B cell (primary cell): ENCODE measurements around the gene SEPTIN5. TPM values are rescaled to one million over a fixed set of nuclear protein-coding genes. Genes with fewer than 3 reads are reported as not detected.

ENCODE experiments used
- ATAC-seq: fragments of 200-7000 bp; cut with Tn5 transposase; one replicate; pipeline ENCODE4 v1.10.0; 2021; ENCODE audit warnings: low read depth, mild to moderate bottlenecking, moderate number of reproducible peaks, moderate library complexity
- CTCF ChIA-PET: fragments of 350-600 bp; sonication (Branson Sonifier 250); formaldehyde crosslinking; loops from one replicate; lab custom pipeline; 2021; ENCODE audit warnings: antibody characterized with exemption, inconsistent platforms; lab: Charles Lee
- POLR2A ChIA-PET: fragments of 350-600 bp; sonication (Branson Sonifier 250); formaldehyde crosslinking; loops from one replicate; lab custom pipeline; 2021; ENCODE audit warnings: antibody characterized with exemption; lab: Charles Lee
- DNase-seq: peaks from one replicate; pipeline ENCODE4 v3.0.0; 2013
- H2AFZ ChIP-seq: 2 replicates; pipeline ENCODE4 v1.6.1; 2012; ENCODE audit warnings: mild to moderate bottlenecking, low read depth, low read length; ENCODE audit not compliant: insufficient read depth, poor library complexity, severe bottlenecking
- H3K27ac ChIP-seq, 2 donors: 1 replicate in 1 of 2; 2 replicates in 1 of 2; pipeline ENCODE4 v1.5.1; 2012 to 2013; ENCODE audit warnings: low read length in 2 of 2, mild to moderate bottlenecking in 2 of 2, moderate library complexity in 1 of 2
- H3K27me3 ChIP-seq, 4 experiments: fragments of 200-600 bp in 1 of 4; sonication (generic) in 1 of 4; replicated peaks in 1 of 4; 1 replicate in 2 of 4; 2 replicates in 2 of 4; pipeline versions ENCODE4 v1.6.1 to v1.7.0; 2013 to 2016; ENCODE audit warnings: low read length in 3 of 4, mild to moderate bottlenecking in 2 of 4, mixed read lengths in 1 of 4, moderate library complexity in 1 of 4; ENCODE audit not compliant: insufficient read depth in 4 of 4, control insufficient read depth in 3 of 4; ENCODE audit errors: control extremely low read depth in 1 of 4
- H3K36me3 ChIP-seq, 2 experiments: replicated peaks in 1 of 2; 1 replicate in 1 of 2; 2 replicates in 1 of 2; pipeline versions ENCODE4 v1.6.1 to v1.7.1; 2013; ENCODE audit warnings: low read length in 1 of 2; ENCODE audit not compliant: insufficient read depth in 2 of 2, control insufficient read depth in 1 of 2; ENCODE audit errors: control extremely low read depth in 1 of 2, extremely low read depth in 1 of 2
- H3K4me1 ChIP-seq, 2 donors: fragments of 200-600 bp in 1 of 2; sonication (generic) in 1 of 2; 1 replicate in 1 of 2; 2 replicates in 1 of 2; pipeline versions ENCODE4 v1.5.1 to v1.6.1; 2013 to 2017; ENCODE audit warnings: low read length in 2 of 2; ENCODE audit not compliant: control insufficient read depth in 2 of 2, insufficient read depth in 2 of 2
- H3K4me2 ChIP-seq: replicated peaks from 2 replicates; pipeline ENCODE3; 2012; ENCODE audit warnings: mild to moderate bottlenecking, low read depth, low read length; ENCODE audit not compliant: poor library complexity, severe bottlenecking
- H3K4me3 ChIP-seq, 5 experiments: fragments of 200-600 bp in 1 of 5; sonication (generic) in 1 of 5; 1 replicate in 3 of 5; 2 replicates in 2 of 5; pipeline versions ENCODE4 v1.5.1 to v1.7.0; 2011 to 2016; ENCODE audit warnings: low read length in 4 of 5, mild to moderate bottlenecking in 4 of 5, low read depth in 2 of 5, control low read depth in 1 of 5, moderate library complexity in 1 of 5; ENCODE audit not compliant: insufficient read depth in 1 of 5; ENCODE audit errors: control extremely low read depth in 1 of 5, extremely low read depth in 1 of 5
- H3K79me2 ChIP-seq: fragments of 200-600 bp; sonication (generic); one replicate; pipeline ENCODE4 v1.6.0; 2016; ENCODE audit warnings: low read length; ENCODE audit not compliant: control insufficient read depth, insufficient read depth
- H3K9ac ChIP-seq: fragments of 200-600 bp; sonication (generic); 2 replicates; pipeline ENCODE4 v1.6.1; 2017; ENCODE audit warnings: mild to moderate bottlenecking, low read length, moderate library complexity
- H3K9me3 ChIP-seq, 3 donors: one replicate each; pipeline versions ENCODE4 v1.6.1 to v1.7.1; 2013; ENCODE audit warnings: low read length in 2 of 3; ENCODE audit not compliant: control insufficient read depth in 2 of 3, insufficient read depth in 1 of 3; ENCODE audit errors: control extremely low read depth in 1 of 3
- H4K20me1 ChIP-seq: 2 replicates; pipeline ENCODE4 v1.6.0; 2012; ENCODE audit warnings: mild to moderate bottlenecking, low read length; ENCODE audit not compliant: insufficient read depth, control insufficient read depth, poor library complexity, severe bottlenecking
- H3K27ac Mint-ChIP-seq: one replicate; pipeline ENCODE4 v1.8.0; 2021; ENCODE audit warnings: mixed read lengths
- H3K27me3 Mint-ChIP-seq: one replicate; pipeline ENCODE4 v1.8.0; 2021; ENCODE audit warnings: mixed read lengths
- H3K4me1 Mint-ChIP-seq: one replicate; pipeline ENCODE4 v1.8.0; 2021; ENCODE audit warnings: mixed read lengths
- H3K4me3 Mint-ChIP-seq: one replicate; pipeline ENCODE4 v1.8.0; 2021; ENCODE audit warnings: mixed read lengths
- H3K9me3 Mint-ChIP-seq: one replicate; pipeline ENCODE4 v1.8.0; 2022; ENCODE audit warnings: mixed read lengths; ENCODE audit not compliant: insufficient read depth
- CTCF ChIP-seq: fragments of 200-600 bp; IDR thresholded peaks from one replicate; pipeline ENCODE4 v1.8.0; 2022; ENCODE audit warnings: antibody characterized with exemption, mild to moderate bottlenecking
- EZH2 ChIP-seq: IDR thresholded peaks from 2 replicates; pipeline ENCODE4 v1.6.1; 2012; ENCODE audit warnings: borderline replicate concordance, low read depth, mild to moderate bottlenecking, moderate library complexity, low read length; ENCODE audit not compliant: insufficient read depth, poor library complexity, severe bottlenecking
- WGBS: methylation state at CpG from one replicate; pipeline ENCODE4 v1.1.5; 2013; ENCODE audit warnings: missing lambda C conversion rate; ENCODE audit not compliant: insufficient coverage; 5-methylcytosine and 5-hydroxymethylcytosine counted together
- intact Hi-C: fragments of 100-400 bp; cut with micrococcal nuclease; formaldehyde crosslinking; loops from one replicate; pipeline ENCODE4 v1.10.0; 2022
- polyA plus RNA-seq: library from polyadenylated mRNA; depleted of rRNA; stranded (reverse); fragments of >200 nt; gene quantifications from 2 replicates; pipeline ENCODE4 v1.2.3, GENCODE V29; 2012
- total RNA-seq, 2 donors: library from RNA; stranded (reverse); fragments of 120-200 nt in 1 of 2; gene quantifications; 1 replicate in 1 of 2; 2 replicates in 1 of 2; pipeline versions ENCODE4 v1.2.3 to v1.2.4, GENCODE V29; 2013 to 2022

Gene SEPTIN5
- total and polyA plus RNA-seq, 2 donors (not counting 1 experiment from before 2014, with no cell fraction given), result 0.06 TPM; not detected in 1

GRCh38 chr22:19669570-19669969, 44.7 kb upstream of the SEPTIN5 start:
- no peak for ATAC-seq

GRCh38 chr22:19671316-19671715, 43.0 kb upstream of the SEPTIN5 start:
- H3K27ac Mint-ChIP-seq, result no peak overlapping the region
- Histone ChIP-seq H3K27ac (no peak overlapping the region), H3K9me3 (no peaks in the 10 kb centered on the region), H3K4me3 (no peak overlapping the region), H3K4me2 (no peak overlapping the region), H2AFZ (no peak overlapping the region), H3K79me2 (no peaks in the 10 kb centered on the region), H3K36me3 (no peaks in the 10 kb centered on the region), H3K9ac (no peak overlapping the region), H3K4me1 (no peaks in the 10 kb centered on the region), H3K27me3 (no peaks in the 10 kb centered on the region), H4K20me1 (no peaks in the 10 kb centered on the region)
- H3K4me3 Mint-ChIP-seq, result no peak overlapping the region
- DNase-seq, result no peak
- H3K4me1 Mint-ChIP-seq, result no peaks in the 10 kb centered on the region
- ChIA-PET POLR2A (no interaction called here), CTCF (no interaction called here)
- peaks cover 30% of the 10 kb centered on the region for H3K27me3 Mint-ChIP-seq
- intact Hi-C loops, result no loop called here
- WGBS, result 68% methylated on average over 3 of the region's 3 CpGs
- H3K9me3 Mint-ChIP-seq, result no peaks in the 10 kb centered on the region
- no peak for ATAC-seq
- TF ChIP-seq CTCF (no peak), EZH2 (no peak)

More at GRCh38 chr22:19669570-19669969, 44.7 kb upstream of the SEPTIN5 start:
- intact Hi-C loops, result no loop called here
- no peaks in the 10 kb centered on the region for H3K27me3 ChIP-seq
- no peaks in the 10 kb centered on the region for H3K79me2 ChIP-seq
- Mint-ChIP-seq H3K27me3 (peaks cover 19% of the 10 kb centered on the region), H3K4me3 (no peak overlapping the region), H3K27ac (no peak overlapping the region), H3K4me1 (no peaks in the 10 kb centered on the region), H3K9me3 (no peaks in the 10 kb centered on the region)
- H3K4me3 ChIP-seq, result no peak overlapping the region
- H3K4me1 ChIP-seq, result no peaks in the 10 kb centered on the region
- H3K9me3 ChIP-seq, result no peaks in the 10 kb centered on the region
- ChIA-PET CTCF (interaction anchor here (1.5 kb wide), 1 partner anchor 10 kb away, joined by 3 read pairs; no protein-coding TSS in a partner anchor), POLR2A (no interaction called here)
- TF ChIP-seq CTCF, result no peak
- no peak for TF ChIP-seq EZH2
- no peaks in the 10 kb centered on the region for H4K20me1 ChIP-seq
- H3K36me3 ChIP-seq, result no peaks in the 10 kb centered on the region
- no peak overlapping the region for H3K27ac ChIP-seq
- no peak overlapping the region for H2AFZ ChIP-seq
- no peak overlapping the region for H3K4me2 ChIP-seq
- no peak for DNase-seq
- no peak overlapping the region for H3K9ac ChIP-seq
- 91% methylated on average over 1 of the region's 4 CpGs for WGBS
